GM12801 (cell line): ENCODE measurements around the gene SCYL3.

Source experiments
- CTCF ChIP-seq: IDR thresholded peaks from one replicate; pipeline ENCODE4 v1.5.1; 2011; ENCODE audit warnings: control low read depth; ENCODE audit not compliant: insufficient read length; ENCODE audit errors: extremely low read depth

SCYL3 gene

GRCh38 chr1:169909499-169909898 lies 15.8 kb upstream of the SCYL3 start:
- TF ChIP-seq CTCF = no peak

- no peak for TF ChIP-seq CTCF
Measured at GRCh38 chr1:169906938-169907337, 13.2 kb upstream of the SCYL3 start.

GRCh38 chr1:169904834-169905233 lies 11.1 kb upstream of the SCYL3 start:
- TF ChIP-seq CTCF = no peak

GRCh38 chr1:169902751-169903150 lies 9.1 kb upstream of the SCYL3 start:
- TF ChIP-seq CTCF = no peak

GRCh38 chr1:169901115-169901514 lies 7.4 kb upstream of the SCYL3 start:
- TF ChIP-seq CTCF = no peak

- no peak for TF ChIP-seq CTCF
Measured at GRCh38 chr1:169900571-169900970, 6.9 kb upstream of the SCYL3 start.

- TF ChIP-seq CTCF = no peak
Measured at GRCh38 chr1:169899519-169900217, 6.0 kb upstream of the SCYL3 start.

GRCh38 chr1:169896013-169896412 lies 2.3 kb upstream of the SCYL3 start:
- no peak for TF ChIP-seq CTCF
